Fibroblast of pulmonary artery (primary cell): ENCODE results near the gene SLC35F4.

ENCODE experiments used
- DNase-seq: peaks from one replicate; pipeline ENCODE4 v3.0.0-alpha.2; 2010; ENCODE audit warnings: low read depth
- H3K4me3 ChIP-seq: replicated peaks from 2 replicates; pipeline ENCODE4 v1.5.1; 2011; ENCODE audit warnings: low read depth, mild to moderate bottlenecking, control low read depth, low read length, moderate library complexity
- CTCF ChIP-seq: IDR thresholded peaks from 2 replicates; pipeline ENCODE4 v1.5.1; 2011; ENCODE audit warnings: mild to moderate bottlenecking, control low read depth, low read length, inconsistent platforms; ENCODE audit errors: missing control alignments

The SLC35F4 gene

DNA sequence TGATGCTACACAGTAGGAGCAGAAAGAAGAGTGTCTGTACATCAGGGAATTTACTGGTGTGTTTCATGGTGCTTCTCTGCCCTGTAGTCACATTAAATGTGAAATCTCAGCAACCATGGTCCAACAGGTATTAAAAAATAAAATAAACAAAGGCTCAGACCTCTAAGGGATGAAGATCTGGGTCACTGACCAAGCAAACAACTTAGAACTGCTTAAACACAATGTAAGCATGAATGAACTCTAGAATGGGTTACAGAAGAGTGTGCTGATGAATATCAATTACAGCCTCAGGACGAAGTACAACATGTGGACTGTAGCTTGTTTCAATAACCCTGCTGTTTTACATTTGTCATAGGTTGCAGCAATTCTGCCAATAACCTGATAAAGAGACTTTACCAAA, 47.4 kb downstream of the SLC35F4 start:
- H3K4me3 ChIP-seq, result no peak overlapping the region
- TF ChIP-seq CTCF, result no peak
- no peak for DNase-seq

- TF ChIP-seq CTCF, result no peak
- H3K4me3 ChIP-seq, result no peak overlapping the region
- no peak for DNase-seq
Measured at GRCh38 chr14:57816568-57817284, 49.2 kb downstream of the SLC35F4 start.

DNA sequence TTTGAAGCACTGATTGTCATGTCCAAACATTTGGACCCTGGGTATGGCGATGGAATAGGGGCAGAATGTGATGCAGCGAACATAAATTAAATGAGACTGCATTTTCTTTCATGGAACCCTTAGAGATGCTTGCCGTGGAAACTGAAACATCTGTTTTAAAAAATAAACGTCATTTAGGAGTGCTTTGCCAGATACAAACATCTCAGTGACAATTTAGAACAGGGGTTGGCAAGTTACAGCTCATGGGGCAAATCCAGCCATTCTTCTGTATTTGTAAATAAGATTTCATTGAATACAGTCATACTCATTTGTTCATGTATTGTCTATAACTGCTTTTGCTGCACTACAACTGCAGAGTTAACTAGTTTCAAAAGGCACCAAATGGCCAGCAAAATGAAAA, 51.2 kb downstream of the SLC35F4 start:
- no peak overlapping the region for H3K4me3 ChIP-seq
- DNase-seq, result no peak
- no peak for TF ChIP-seq CTCF

DNA sequence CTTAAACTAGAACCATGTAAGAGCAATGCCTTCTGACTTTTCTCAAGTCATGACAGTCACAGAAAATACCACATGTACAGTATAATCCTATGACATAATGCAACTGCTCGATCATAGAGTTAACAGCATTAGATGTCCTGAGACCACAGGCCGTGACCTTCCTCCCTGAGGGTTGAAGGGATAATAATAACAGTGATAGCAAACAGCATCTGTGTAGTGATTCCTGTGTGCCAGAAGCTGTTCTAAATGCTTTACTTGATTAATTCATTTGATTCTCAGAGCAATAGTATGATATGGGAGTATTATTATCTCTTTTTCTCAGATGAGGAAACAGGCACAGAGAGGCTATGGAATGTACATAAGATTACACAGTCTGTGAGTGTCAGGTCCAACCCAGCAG, 53.2 kb downstream of the SLC35F4 start:
- H3K4me3 ChIP-seq, result no peak overlapping the region
- no peak for DNase-seq
- TF ChIP-seq CTCF, result no peak

DNA sequence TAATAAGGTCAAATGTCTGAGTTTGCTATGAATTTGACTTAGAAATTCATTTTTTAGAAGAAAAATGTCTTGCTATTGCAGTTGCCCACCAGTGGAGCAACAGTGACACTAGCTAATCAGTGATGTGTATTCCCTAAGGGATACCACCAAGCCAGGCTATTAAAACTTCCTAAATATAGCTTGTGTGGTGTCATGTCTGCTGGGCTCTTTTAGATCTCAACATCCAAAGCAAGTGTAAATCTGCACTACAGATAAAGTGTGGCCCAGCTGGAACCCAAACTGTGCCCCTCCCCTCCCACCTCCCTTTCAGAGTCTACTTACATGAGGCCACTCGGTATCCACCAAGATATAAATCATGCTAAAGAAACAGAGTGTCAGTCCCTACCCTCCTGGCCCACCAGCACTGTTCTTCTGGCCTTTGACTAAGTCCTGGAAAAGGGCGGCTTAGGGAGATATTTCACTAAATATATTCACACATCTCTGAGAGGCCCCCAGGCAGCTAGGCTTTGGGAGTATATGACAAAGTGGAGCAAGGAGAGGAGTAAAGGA, 53.8 kb downstream of the SLC35F4 start:
- no peak for DNase-seq
- TF ChIP-seq CTCF, result no peak
- H3K4me3 ChIP-seq, result no peak overlapping the region

GRCh38 chr14:57809808-57810207, 56.1 kb downstream of the SLC35F4 start:
- TF ChIP-seq CTCF, result no peak
- no peak overlapping the region for H3K4me3 ChIP-seq
- no peak for DNase-seq

- TF ChIP-seq CTCF, result no peak
- DNase-seq, result no peak
- no peak overlapping the region for H3K4me3 ChIP-seq
Measured at GRCh38 chr14:57797160-57797559, 68.7 kb downstream of the SLC35F4 start.
